Fibroblast of upper back skin (primary cell): Measurements from ENCODE around the gene AIRE.
"Not testable (repeated sequence)": the region's sequence is repeated elsewhere in the genome, so short reads cannot be mapped to it uniquely, and the experiment has no call there.

Experiments used
- DNase-seq: peaks from one replicate; pipeline ENCODE4 v3.0.0-alpha.2; 2013

AIRE gene

GRCh38 chr21:44292812-44293195 lies 7.1 kb downstream of the AIRE start:
- no peak for DNase-seq

- no peak for DNase-seq
Measured at GRCh38 chr21:44293551-44294231, 8.0 kb downstream of the AIRE start.

DNA sequence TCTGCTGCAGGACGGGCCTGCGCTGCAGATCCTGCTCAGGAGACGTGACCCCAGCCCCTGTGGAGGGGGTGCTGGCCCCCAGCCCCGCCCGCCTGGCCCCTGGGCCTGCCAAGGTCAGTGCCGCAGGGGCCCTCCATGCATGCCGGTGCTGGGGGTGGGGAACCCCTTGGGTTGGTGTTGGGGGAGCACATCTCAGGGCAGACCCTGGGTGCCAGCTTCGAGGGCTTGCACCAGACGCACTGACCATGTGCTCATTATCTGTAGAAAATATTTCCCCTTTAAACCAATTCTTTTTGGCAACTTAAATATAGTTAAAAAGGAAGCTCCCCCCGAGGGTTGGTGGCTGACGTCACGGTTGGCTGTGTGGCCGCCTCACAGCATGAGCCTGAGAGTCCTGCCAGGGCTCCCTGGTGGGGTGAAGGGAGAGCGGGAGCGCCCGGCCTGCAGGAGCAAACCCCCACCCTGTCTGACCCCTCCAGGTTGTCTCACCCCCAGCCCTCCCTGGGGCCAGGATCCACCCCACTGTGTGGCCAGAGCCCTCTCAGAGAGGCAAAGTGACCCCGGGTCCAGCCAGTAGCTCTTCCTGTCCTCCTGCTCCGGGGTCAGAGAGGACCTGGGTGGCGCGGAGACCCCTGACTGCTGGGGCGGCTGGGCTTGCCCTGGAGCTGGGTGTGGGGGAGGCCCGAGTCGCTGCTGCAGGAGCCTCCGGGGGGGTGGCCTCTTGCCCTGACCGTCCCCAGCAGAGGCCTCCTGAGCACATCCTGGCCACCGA lies 8.9 kb downstream of the AIRE start:
- DNase-seq, result peak; percentile 49

DNA sequence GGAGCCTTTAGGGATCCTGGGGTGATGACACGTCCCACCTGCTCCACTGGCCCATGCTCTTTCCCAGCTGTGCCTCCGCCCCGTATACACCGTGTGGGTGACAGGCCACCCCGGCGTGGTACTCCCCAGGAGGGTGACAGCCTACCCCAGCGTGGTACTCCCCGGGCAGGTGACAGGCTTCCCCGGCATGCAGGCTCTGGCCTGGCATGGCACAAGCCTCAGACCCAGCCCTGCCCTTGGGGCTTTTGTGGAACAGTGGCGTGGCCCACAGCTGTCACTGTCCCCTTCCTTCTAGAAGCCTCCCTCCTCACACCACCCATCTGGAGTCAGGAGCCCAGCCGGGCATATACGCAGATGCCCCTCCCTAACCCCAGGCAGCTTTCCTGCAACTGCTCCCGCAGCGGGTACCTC lies 9.5 kb downstream of the AIRE start:
- DNase-seq, result no peak

DNA sequence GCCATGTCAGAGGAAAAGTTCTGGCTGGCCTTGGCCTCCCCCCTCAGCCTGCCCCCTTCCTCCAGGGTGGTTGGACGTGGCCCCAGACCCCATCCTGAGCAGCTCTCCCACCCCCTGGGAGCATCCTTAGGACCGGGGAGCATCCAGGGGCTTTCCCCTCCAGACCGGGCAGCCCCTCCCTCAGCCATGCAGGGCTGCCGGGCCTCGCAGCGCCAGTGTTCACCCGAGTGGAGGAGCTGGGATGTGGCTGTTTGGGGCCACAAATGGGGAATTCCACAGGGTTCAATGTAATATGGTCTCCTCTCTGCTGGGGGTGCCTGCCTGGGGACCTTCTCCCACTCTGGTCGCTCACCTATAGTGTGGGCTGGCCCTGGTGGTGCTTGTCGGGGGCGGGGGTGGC lies 10.0 kb downstream of the AIRE start:
- no peak for DNase-seq

GRCh38 chr21:44296103-44296519 lies 10.4 kb downstream of the AIRE start:
- no peak for DNase-seq

- DNase-seq, result no peak
Measured at GRCh38 chr21:44296916-44297315, 11.2 kb downstream of the AIRE start.

- peak; percentile 77 for DNase-seq
Measured at GRCh38 chr21:44297525-44298290, 12.0 kb downstream of the AIRE start.

GRCh38 chr21:44298301-44298700 lies 12.6 kb downstream of the AIRE start:
- peak; percentile 20 for DNase-seq

GRCh38 chr21:44299085-44299457 lies 13.4 kb downstream of the AIRE start:
- no peak for DNase-seq

GRCh38 chr21:44299458-44300261 lies 14.0 kb downstream of the AIRE start, which contains the start of gene PFKL:
Gene PFKL (plus strand): TSS chr21:44300053. CDS start chr21:44300106, 53 bp downstream.
- DNase-seq, result peak; percentile 45

DNA sequence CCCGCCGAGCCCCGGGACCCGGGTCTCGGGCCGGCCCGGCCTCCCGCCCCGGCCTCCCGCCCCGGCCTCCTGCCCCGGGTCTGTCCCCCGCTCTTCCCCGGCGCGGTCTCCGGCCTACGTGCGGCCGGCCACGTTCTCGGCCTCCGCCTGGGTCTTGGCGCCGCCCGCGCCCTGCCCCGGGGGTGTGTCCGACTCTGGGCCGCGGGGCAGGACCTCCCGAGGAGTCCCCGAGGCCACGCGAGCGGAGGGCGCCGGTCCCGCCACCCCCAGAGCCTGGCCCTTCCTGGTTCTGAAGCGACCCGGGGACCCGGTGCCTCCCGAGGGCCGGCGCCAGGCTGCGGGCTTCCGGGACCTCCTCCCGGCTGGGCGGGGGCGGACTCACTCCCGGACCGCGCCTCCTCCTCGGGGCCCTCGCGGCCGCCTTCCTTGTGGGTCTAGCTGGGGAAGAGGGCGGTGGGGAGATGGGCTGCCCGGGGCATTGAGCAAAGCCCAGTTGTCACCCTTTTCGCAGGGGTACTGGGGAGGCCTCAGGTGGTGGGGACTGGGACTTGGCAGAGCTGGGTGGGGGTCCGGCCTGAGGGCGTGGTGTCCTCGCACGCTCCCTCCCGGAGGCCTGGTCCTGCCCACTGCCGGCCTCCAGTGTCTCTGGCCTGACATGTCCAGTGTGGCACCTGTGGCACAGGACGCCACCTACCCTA lies 14.7 kb downstream of the AIRE start:
- DNase-seq, result peak; percentile 35

DNA sequence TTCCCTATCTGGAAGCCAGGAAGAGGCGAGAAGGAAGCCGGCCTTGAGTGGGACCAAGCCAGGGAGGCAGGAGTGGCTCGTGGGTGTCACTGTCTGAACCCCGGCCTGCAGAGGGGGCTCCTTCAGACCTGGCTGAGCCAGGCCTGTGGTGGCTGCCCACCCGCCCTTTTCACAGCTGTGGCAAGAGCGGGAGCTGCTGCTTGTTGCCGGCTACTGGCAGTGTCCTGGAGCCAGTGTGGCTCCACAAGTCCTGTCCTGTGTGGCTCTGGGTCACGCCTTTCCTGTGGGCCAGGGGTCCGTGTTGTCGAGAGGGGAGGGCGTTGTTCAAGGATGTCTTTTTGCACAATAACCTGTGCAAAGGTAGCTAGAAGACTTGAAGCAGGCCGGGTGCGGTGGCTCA lies 15.5 kb downstream of the AIRE start:
- no peak for DNase-seq

- DNase-seq, result no peak
Measured at GRCh38 chr21:44301961-44302406, 16.3 kb downstream of the AIRE start.

DNA sequence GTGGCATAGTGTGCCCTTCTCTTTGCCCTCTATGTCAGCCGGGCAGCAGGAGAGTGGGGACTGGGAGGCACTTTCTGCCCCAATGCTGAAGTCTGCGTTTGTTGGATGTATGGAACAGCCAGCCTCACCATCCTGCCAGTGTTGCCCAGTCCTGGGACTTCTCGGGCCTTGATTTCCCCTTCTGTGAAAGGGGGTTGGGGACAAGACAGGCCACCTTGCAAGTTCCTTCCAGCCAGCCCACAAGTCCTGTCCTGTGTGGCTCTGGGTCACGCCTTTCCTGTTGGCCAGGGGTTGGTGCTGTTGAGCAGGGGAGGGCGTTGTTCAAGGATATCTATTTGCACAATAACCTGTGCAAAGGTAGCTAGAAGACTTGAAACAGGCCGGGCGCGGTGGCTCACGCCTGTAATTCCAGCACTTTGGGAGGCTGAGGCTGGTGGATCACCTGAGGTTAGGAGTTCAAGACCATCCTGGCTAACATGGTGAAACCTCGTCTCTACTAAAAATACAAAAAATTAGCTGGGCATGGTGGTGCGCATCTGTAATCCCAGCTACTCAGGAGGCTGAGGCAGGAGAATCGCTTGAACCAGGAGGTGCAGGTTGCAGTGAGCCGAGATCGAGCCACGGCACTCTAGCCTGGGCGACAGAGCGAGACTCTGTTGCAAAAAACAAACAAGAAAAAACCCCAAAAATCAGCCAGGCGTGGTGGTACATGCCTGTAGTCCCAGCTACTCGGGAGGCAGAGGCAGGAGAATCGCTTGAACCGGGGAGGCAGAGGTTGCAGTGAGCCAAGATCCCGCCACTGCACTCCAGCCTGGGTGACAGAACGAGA lies 17.1 kb downstream of the AIRE start:
- not testable (repeated sequence) for DNase-seq

- no peak for DNase-seq
Measured at GRCh38 chr21:44303490-44303981, 17.9 kb downstream of the AIRE start.

GRCh38 chr21:44304011-44304616 lies 18.4 kb downstream of the AIRE start:
- no peak for DNase-seq

- DNase-seq, result peak; percentile 32
Measured at GRCh38 chr21:44304877-44305293, 19.2 kb downstream of the AIRE start.

DNA sequence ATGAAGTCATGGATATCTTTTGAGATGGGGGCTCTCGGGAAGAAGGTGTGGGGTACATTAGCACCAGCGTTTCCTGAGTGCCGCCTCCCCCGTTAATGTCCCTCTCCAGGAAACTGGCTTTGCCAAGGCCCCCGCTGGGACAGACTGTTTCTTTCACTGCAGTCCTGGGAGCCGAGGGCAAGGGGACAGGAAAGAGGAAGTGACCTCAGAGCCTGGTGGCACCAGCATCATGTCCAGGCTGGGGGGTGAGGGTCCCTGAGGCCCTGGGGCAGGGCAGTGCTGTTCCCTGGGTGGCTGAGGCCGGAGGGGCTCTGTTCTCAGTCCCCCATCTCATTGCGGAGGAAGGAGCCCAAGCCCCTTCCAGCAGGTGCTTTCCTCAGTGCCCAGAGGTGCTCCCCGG lies 20.0 kb downstream of the AIRE start:
- no peak for DNase-seq

DNA sequence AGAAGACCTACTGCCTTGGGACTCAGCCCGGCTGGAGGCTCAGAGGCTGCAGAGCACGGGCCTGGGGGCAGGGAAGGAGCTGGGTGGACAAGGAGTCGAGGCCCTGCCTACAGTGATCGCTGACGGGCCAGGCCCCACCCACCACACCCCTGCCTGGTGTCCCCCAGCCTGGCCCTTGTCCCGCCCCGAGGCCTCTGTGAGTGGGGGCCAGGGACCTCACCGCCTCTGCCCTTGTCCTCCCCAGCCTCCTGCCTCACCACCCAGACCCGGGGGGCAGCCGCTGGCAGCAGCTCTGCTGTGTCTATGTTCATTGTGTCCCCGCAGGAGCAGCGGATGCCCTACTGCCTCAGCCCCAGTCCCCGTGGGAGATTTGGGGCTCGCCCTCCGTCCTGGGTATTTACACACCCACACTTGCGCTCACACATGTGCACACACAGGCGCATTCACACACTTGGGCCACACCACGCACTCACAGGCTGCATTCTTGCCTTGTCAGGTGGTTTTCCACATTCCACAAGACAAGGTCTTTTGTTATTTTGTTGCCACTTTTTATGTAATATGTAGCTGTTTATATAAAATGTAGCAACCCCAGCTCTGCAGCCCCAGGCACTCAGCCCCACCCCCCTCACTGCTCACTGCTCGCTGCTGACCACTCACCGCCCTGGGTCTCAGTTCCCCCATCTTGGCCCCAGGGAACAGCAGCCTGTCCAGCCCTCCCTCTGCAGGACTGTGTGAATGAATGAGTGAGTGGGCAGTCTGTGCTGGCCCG lies 21.4 kb downstream of the AIRE start:
- no peak for DNase-seq
